GM12878 (cell line): Measurements from ENCODE around the gene NUAK2. TPM values are rescaled to one million over a fixed set of nuclear protein-coding genes. Genes with fewer than 3 reads are reported as not detected.

Source experiments
- GABPA ChIP-seq: IDR thresholded peaks from 2 replicates; pipeline ENCODE4 v1.6.1; 2014; ENCODE audit warnings: antibody characterized with exemption, low read depth, mild to moderate bottlenecking, inconsistent platforms
- GATAD2B ChIP-seq: fragments of 450-650 bp; conservative IDR thresholded peaks from 2 replicates; pipeline ENCODE4 v1.6.1; 2017; ENCODE audit warnings: low read depth, mild to moderate bottlenecking, moderate library complexity
- HDAC6 ChIP-seq: fragments of 200-600 bp; sonication (generic); IDR thresholded peaks from one replicate; pipeline ENCODE4 v1.8.0; 2017; ENCODE audit warnings: antibody characterized with exemption; ENCODE audit not compliant: unreplicated experiment
- MXI1 ChIP-seq: fragments of 150-350 bp; IDR thresholded peaks from 2 replicates; pipeline ENCODE4 v1.6.1; 2011; ENCODE audit warnings: low read depth, mild to moderate bottlenecking, inconsistent platforms, low read length, improper control_type of control experiment
- NFIC ChIP-seq: IDR thresholded peaks from 2 replicates; pipeline ENCODE4 v1.6.1; 2012; ENCODE audit warnings: low read depth, mild to moderate bottlenecking, inconsistent platforms, low read length, moderate library complexity
- POLR2AphosphoS5 ChIP-seq: IDR thresholded peaks from 2 replicates; pipeline ENCODE4 v1.6.1; 2011; ENCODE audit warnings: mild to moderate bottlenecking, low read length, inconsistent platforms
- RCOR1 ChIP-seq: conservative IDR thresholded peaks from 2 replicates; pipeline ENCODE4 v1.6.1; 2012; ENCODE audit warnings: low read depth, low read length, improper control_type of control experiment
- SIN3A ChIP-seq: IDR thresholded peaks from 2 replicates; pipeline ENCODE4 v1.6.1; 2012; ENCODE audit warnings: low read depth, low read length, improper control_type of control experiment
- SMC3 ChIP-seq: IDR thresholded peaks from 2 replicates; pipeline ENCODE4 v1.6.1; 2011; ENCODE audit warnings: low read length, improper control_type of control experiment, borderline replicate concordance
- SREBF1 ChIP-seq: IDR thresholded peaks from 2 replicates; pipeline ENCODE4 v1.6.1; 2012; ENCODE audit warnings: mild to moderate bottlenecking, low read length
- TBL1XR1 ChIP-seq: IDR thresholded peaks from 2 replicates; pipeline ENCODE4 v1.6.1; 2012; ENCODE audit warnings: low read depth, low read length, improper control_type of control experiment
- polyA plus RNA-seq, 11 experiments: library from polyadenylated mRNA; depleted of rRNA in 4 of 11; unstranded in 6 of 11; stranded (reverse) in 5 of 11; fragments of >200 nt; fragmentation: Nextera tagmentation in 4 of 11; fragmentation: Illumina TruSeq in 1 of 11; extraction: Ambion mirVana in 4 of 11; extraction: Trizol in 1 of 11; gene quantifications; 1 replicate in 1 of 11; 2 replicates in 10 of 11; pipeline versions ENCODE4 v1.2.1 to v1.2.3, GENCODE V29; 2011 to 2016; ENCODE audit warnings: inconsistent platforms in 2 of 11, missing spikeins in 2 of 11, low read depth in 1 of 11
- total RNA-seq, 4 experiments: library from RNA; depleted of rRNA in 3 of 4; stranded (reverse); fragments of >200 nt in 3 of 4; fragmentation: Illumina TruSeq in 1 of 4; extraction: Trizol in 1 of 4; gene quantifications; 2 replicates each; pipeline versions ENCODE4 v1.2.1 to v1.2.3, GENCODE V29; 2013 to 2021
- TF ChIP-seq, protein P1 (sequence below): IDR thresholded peaks from 2 replicates; pipeline ENCODE4 v1.6.1; 2012; ENCODE audit warnings: mild to moderate bottlenecking, low read depth, low read length
- TF ChIP-seq, protein P2 (sequence below): fragments of 450-650 bp; formaldehyde crosslinking; IDR thresholded peaks from 2 replicates; pipeline ENCODE4 v1.5.0; 2022; ENCODE audit warnings: mild to moderate bottlenecking, missing genetic modification characterization
- TF ChIP-seq, protein P3 (sequence below): fragments of 450-650 bp; formaldehyde crosslinking; IDR thresholded peaks from 2 replicates; pipeline ENCODE4 v1.4.0; 2020; ENCODE audit warnings: mild to moderate bottlenecking, moderate library complexity
- TF ChIP-seq, protein P4 (sequence below): fragments of 450-650 bp; IDR thresholded peaks from 2 replicates; pipeline ENCODE4 v1.6.1; 2016; ENCODE audit warnings: mild to moderate bottlenecking
- TF ChIP-seq, protein P5 (sequence below): fragments of 450-650 bp; conservative IDR thresholded peaks from 2 replicates; pipeline ENCODE4 v1.6.1; 2017; ENCODE audit warnings: mild to moderate bottlenecking, moderate library complexity

The NUAK2 gene
- total and polyA plus RNA-seq, 10 of the 15 experiments (the other 5 are each of a cell fraction or from before 2014, with no cell fraction given) = 0.27 to 3.0 (median 1.2) TPM

DNA sequence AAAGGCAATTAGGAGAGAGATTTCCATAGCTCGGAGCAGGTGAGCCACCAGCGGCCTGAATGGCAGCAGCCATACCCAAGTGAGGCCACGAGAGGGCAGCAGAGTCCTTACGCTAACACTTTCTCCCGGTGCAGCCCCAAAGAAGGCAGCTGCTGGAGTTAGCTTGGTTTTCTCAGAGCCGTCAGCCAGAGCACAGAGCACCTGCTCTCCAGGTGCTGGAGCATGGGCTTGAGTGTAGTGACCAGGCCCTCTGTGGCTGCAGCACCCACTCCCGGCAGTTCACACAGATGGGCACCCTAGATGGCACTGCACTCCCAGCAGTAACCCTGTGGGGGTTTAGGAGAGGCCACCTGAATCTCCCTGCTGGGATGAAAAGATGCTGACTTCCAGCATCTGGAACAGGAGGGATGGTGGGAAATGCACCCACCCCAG, 48.0 kb downstream of the NUAK2 start (continued):
- TF ChIP-seq, protein P1, sequence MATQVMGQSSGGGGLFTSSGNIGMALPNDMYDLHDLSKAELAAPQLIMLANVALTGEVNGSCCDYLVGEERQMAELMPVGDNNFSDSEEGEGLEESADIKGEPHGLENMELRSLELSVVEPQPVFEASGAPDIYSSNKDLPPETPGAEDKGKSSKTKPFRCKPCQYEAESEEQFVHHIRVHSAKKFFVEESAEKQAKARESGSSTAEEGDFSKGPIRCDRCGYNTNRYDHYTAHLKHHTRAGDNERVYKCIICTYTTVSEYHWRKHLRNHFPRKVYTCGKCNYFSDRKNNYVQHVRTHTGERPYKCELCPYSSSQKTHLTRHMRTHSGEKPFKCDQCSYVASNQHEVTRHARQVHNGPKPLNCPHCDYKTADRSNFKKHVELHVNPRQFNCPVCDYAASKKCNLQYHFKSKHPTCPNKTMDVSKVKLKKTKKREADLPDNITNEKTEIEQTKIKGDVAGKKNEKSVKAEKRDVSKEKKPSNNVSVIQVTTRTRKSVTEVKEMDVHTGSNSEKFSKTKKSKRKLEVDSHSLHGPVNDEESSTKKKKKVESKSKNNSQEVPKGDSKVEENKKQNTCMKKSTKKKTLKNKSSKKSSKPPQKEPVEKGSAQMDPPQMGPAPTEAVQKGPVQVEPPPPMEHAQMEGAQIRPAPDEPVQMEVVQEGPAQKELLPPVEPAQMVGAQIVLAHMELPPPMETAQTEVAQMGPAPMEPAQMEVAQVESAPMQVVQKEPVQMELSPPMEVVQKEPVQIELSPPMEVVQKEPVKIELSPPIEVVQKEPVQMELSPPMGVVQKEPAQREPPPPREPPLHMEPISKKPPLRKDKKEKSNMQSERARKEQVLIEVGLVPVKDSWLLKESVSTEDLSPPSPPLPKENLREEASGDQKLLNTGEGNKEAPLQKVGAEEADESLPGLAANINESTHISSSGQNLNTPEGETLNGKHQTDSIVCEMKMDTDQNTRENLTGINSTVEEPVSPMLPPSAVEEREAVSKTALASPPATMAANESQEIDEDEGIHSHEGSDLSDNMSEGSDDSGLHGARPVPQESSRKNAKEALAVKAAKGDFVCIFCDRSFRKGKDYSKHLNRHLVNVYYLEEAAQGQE = no peak
- TF ChIP-seq NFIC = no peak
- TF ChIP-seq SIN3A = no peak
- TF ChIP-seq HDAC6 = no peak
- TF ChIP-seq, protein P2, sequence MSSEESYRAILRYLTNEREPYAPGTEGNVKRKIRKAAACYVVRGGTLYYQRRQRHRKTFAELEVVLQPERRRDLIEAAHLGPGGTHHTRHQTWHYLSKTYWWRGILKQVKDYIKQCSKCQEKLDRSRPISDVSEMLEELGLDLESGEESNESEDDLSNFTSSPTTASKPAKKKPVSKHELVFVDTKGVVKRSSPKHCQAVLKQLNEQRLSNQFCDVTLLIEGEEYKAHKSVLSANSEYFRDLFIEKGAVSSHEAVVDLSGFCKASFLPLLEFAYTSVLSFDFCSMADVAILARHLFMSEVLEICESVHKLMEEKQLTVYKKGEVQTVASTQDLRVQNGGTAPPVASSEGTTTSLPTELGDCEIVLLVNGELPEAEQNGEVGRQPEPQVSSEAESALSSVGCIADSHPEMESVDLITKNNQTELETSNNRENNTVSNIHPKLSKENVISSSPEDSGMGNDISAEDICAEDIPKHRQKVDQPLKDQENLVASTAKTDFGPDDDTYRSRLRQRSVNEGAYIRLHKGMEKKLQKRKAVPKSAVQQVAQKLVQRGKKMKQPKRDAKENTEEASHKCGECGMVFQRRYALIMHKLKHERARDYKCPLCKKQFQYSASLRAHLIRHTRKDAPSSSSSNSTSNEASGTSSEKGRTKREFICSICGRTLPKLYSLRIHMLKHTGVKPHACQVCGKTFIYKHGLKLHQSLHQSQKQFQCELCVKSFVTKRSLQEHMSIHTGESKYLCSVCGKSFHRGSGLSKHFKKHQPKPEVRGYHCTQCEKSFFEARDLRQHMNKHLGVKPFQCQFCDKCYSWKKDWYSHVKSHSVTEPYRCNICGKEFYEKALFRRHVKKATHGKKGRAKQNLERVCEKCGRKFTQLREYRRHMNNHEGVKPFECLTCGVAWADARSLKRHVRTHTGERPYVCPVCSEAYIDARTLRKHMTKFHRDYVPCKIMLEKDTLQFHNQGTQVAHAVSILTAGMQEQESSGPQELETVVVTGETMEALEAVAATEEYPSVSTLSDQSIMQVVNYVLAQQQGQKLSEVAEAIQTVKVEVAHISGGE = no peak
- TF ChIP-seq MXI1 = peak; percentile 31; the same call in 1 of the 2 replicates
- TF ChIP-seq SREBF1 = no peak
- TF ChIP-seq, protein P3, sequence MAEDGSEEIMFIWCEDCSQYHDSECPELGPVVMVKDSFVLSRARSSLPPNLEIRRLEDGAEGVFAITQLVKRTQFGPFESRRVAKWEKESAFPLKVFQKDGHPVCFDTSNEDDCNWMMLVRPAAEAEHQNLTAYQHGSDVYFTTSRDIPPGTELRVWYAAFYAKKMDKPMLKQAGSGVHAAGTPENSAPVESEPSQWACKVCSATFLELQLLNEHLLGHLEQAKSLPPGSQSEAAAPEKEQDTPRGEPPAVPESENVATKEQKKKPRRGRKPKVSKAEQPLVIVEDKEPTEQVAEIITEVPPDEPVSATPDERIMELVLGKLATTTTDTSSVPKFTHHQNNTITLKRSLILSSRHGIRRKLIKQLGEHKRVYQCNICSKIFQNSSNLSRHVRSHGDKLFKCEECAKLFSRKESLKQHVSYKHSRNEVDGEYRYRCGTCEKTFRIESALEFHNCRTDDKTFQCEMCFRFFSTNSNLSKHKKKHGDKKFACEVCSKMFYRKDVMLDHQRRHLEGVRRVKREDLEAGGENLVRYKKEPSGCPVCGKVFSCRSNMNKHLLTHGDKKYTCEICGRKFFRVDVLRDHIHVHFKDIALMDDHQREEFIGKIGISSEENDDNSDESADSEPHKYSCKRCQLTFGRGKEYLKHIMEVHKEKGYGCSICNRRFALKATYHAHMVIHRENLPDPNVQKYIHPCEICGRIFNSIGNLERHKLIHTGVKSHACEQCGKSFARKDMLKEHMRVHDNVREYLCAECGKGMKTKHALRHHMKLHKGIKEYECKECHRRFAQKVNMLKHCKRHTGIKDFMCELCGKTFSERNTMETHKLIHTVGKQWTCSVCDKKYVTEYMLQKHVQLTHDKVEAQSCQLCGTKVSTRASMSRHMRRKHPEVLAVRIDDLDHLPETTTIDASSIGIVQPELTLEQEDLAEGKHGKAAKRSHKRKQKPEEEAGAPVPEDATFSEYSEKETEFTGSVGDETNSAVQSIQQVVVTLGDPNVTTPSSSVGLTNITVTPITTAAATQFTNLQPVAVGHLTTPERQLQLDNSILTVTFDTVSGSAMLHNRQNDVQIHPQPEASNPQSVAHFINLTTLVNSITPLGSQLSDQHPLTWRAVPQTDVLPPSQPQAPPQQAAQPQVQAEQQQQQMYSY (CRISPR knock-in tag) = no peak
- no peak for TF ChIP-seq TBL1XR1
- 0 out of 2 replicates have a peak, but pooled peaks have one; percentile 26 for TF ChIP-seq RCOR1
- no peak for TF ChIP-seq POLR2AphosphoS5
- TF ChIP-seq, protein P4, sequence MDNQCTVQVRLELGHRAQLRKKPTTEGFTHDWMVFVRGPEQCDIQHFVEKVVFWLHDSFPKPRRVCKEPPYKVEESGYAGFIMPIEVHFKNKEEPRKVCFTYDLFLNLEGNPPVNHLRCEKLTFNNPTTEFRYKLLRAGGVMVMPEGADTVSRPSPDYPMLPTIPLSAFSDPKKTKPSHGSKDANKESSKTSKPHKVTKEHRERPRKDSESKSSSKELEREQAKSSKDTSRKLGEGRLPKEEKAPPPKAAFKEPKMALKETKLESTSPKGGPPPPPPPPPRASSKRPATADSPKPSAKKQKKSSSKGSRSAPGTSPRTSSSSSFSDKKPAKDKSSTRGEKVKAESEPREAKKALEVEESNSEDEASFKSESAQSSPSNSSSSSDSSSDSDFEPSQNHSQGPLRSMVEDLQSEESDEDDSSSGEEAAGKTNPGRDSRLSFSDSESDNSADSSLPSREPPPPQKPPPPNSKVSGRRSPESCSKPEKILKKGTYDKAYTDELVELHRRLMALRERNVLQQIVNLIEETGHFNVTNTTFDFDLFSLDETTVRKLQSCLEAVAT = no peak; the same call in 1 of the 2 replicates
- no peak for TF ChIP-seq GATAD2B
- TF ChIP-seq, protein P5, sequence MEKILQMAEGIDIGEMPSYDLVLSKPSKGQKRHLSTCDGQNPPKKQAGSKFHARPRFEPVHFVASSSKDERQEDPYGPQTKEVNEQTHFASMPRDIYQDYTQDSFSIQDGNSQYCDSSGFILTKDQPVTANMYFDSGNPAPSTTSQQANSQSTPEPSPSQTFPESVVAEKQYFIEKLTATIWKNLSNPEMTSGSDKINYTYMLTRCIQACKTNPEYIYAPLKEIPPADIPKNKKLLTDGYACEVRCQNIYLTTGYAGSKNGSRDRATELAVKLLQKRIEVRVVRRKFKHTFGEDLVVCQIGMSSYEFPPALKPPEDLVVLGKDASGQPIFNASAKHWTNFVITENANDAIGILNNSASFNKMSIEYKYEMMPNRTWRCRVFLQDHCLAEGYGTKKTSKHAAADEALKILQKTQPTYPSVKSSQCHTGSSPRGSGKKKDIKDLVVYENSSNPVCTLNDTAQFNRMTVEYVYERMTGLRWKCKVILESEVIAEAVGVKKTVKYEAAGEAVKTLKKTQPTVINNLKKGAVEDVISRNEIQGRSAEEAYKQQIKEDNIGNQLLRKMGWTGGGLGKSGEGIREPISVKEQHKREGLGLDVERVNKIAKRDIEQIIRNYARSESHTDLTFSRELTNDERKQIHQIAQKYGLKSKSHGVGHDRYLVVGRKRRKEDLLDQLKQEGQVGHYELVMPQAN = no peak
- no peak for TF ChIP-seq GABPA
- TF ChIP-seq SMC3 = peak; percentile 100
